Measurements from ENCODE around the gene MRPS10.

- no peak for TF ChIP-seq CTCF (IDR thresholded peaks at IDR 0.05)
- no peak for TF ChIP-seq EZH2 (IDR thresholded peaks at IDR 0.05; ENCODE audit: borderline replicate concordance, insufficient read depth, low read depth, low read length, poor library complexity, severe bottlenecking)
Observed at GRCh38 chr6:42201382-42201781, 16.3 kb downstream of the MRPS10 start.
